Body of pancreas (tissue), 4 donors: ENCODE measurements around the gene WT1. TPM values are rescaled to one million over a fixed set of nuclear protein-coding genes. Genes with fewer than 3 reads are reported as not detected.

Experiments
- ATAC-seq: fragments of 150-250 bp; one replicate; pipeline ENCODE4 v1.9.1; 2016
- DNase-seq, 4 donors: peaks; one replicate each; pipeline ENCODE4 v3.0.0-alpha.2; 2019
- H3K27ac ChIP-seq, 4 donors: fragments of 200-600 bp; sonication (generic); 1 replicate in 3 of 4; 2 replicates in 1 of 4; pipeline versions ENCODE4 v1.5.1 to v1.6.1; 2016 to 2019; ENCODE audit warnings: mild to moderate bottlenecking in 1 of 4, mixed read lengths in 1 of 4, moderate library complexity in 1 of 4
- H3K27me3 ChIP-seq, 2 donors: fragments of 200-600 bp; sonication (generic); one replicate each; pipeline ENCODE4 v1.6.0; 2016; ENCODE audit warnings: mild to moderate bottlenecking in 1 of 2
- H3K36me3 ChIP-seq, 2 donors: fragments of 200-600 bp; sonication (generic); replicated peaks in 1 of 2; 2 replicates each; pipeline ENCODE4 v1.5.1; 2016; ENCODE audit warnings: low read depth in 2 of 2; ENCODE audit not compliant: insufficient read depth in 1 of 2
- H3K4me1 ChIP-seq: fragments of 200-600 bp; sonication (generic); one replicate; pipeline ENCODE4 v1.6.0; 2016
- H3K4me3 ChIP-seq, 2 donors: fragments of 200-600 bp; sonication (generic); 1 replicate in 1 of 2; 2 replicates in 1 of 2; pipeline ENCODE4 v1.5.1; 2016 to 2019
- H3K9me3 ChIP-seq, 3 donors: fragments of 200-600 bp; sonication (generic); 1 replicate in 2 of 3; 2 replicates in 1 of 3; pipeline ENCODE4 v1.5.1; 2016
- CTCF ChIP-seq, 7 experiments: fragments of 450-650 bp in 4 of 7; fragments of 200-600 bp in 3 of 7; sonication (generic) in 3 of 7; IDR thresholded peaks; one replicate each; pipeline ENCODE4 v1.5.1; 2016 to 2019; ENCODE audit warnings: antibody characterized with exemption in 7 of 7
- POLR2A ChIP-seq, 3 donors: fragments of 450-650 bp; IDR thresholded peaks; one replicate each; pipeline ENCODE4 v1.6.1; 2016; ENCODE audit warnings: antibody characterized with exemption in 3 of 3, mild to moderate bottlenecking in 2 of 3
- WGBS, 2 donors: methylation state at CpG; one replicate each; pipeline ENCODE4 v1.1.5; 2017; 5-methylcytosine and 5-hydroxymethylcytosine counted together
- intact Hi-C: fragments of 100-400 bp; cut with DNase I; formaldehyde crosslinking; loops from one replicate; pipeline ENCODE4 v1.15.1; 2023
- total RNA-seq, 2 donors: library from RNA; depleted of rRNA; stranded (reverse); fragments of >200 nt; gene quantifications; one replicate each; pipeline ENCODE4 v1.1.0, GENCODE V29; 2016

WT1 gene
- total RNA-seq, 2 donors from 2014 or later, result 0.99 to 1.0 TPM

GRCh38 chr11:32429477-32429876 is 5.9 kb downstream of the WT1 start:
- intact Hi-C loops, result no loop called here
- no peaks in the 10 kb centered on the region for H3K36me3 ChIP-seq
- H3K4me1 ChIP-seq, result peaks cover 36% of the 10 kb centered on the region
- H3K4me3 ChIP-seq, result no peak overlapping the region
- ATAC-seq (no peak), DNase-seq (no peak)
- H3K27ac ChIP-seq, result no peak overlapping the region
- peaks cover 0 to 42% of the 10 kb centered on the region in 2 donors for H3K27me3 ChIP-seq
- TF ChIP-seq CTCF (IDR thresholded peaks at IDR 0.05) (no peak), POLR2A (IDR thresholded peaks at IDR 0.05) (no peak)
- H3K9me3 ChIP-seq, result no peaks in the 10 kb centered on the region
- 34 to 56% methylated on average over 5 of the region's 5 CpGs for WGBS, 2 donors

DNA sequence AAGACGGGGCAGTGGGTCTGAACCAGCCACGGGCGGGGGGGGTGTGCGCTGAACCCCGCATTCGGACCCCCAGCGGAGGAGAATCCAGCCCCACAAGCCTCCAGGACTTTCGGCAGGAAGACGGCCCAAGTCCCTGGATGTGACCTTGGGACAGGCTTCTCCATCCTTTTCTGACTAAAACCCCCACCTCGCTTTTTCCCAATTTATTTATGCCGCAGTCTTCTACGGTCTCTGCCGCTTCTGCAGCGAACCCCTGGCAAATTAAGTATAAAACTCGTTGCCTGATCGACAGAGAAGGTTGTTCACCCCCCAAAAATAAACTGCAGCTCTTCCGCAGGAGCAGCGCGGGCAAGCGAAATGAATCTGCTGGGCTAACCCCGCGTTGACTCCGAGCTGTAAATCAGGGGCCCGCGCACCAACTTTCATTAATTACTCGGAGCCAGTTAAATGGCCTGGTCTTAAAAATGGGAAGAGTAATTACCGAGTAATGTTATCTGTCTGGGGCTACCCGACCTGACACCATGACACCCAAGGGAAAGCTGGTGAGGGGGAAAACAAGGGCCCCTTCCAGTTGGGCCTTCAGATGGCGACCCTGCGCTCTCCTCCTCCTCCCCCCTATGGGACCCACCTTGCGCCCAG is 6.6 kb downstream of the WT1 start:
- 4 to 11% methylated on average over 24 to 31 of the region's 31 CpGs for WGBS, 2 donors
- Histone ChIP-seq H3K9me3 (no peaks in the 10 kb centered on the region), H3K27ac (no peak overlapping the region), H3K27me3 (peaks cover 0 to 35% of the 10 kb centered on the region in 2 donors), H3K4me1 (peaks cover 29% of the 10 kb centered on the region), H3K36me3 (no peaks in the 10 kb centered on the region), H3K4me3 (no peak overlapping the region)
- TF ChIP-seq POLR2A (IDR thresholded peaks at IDR 0.05), result no peak
- TF ChIP-seq CTCF (IDR thresholded peaks at IDR 0.05), result no peak
- intact Hi-C loops, result no loop called here
- DNase-seq (no peak), ATAC-seq (no peak)

DNA sequence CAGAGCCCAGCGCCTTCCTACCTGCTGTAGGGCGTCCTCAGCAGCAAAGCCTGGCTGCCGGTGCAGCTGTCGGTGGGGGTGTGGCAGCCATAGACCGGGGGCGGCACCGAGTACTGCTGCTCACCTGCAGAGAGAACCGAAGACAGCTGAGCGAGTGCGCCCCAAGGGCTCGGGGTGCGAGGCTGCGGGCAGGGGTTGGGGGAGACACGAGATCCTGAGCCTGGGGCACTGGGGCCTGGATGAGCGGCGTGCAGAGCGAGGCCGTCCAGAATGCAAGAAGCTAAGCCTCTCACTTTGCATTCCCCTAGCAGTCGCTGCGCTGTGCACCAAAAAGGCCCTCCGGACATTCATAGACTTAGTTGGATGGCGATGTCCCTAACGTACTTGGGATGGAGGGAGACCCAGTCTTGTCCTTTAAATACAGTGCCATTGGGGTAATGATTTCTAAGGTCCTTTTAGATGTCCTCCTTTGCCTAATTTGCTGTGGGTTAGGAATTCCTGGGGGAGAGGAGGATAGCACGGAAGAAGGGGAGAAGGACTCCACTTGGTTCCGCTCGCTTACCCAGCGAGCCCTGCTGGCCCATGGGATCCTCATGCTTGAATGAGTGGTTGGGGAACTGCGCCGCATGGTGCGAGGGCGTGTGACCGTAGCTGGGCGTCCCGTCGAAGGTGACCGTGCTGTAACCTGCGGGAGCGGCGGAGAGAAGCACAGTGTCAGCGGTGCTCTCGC is 7.2 kb downstream of the WT1 start:
- DNase-seq (no peak), ATAC-seq (no peak)
- no peaks in the 10 kb centered on the region for H3K9me3 ChIP-seq
- H3K36me3 ChIP-seq, result no peaks in the 10 kb centered on the region
- no peak overlapping the region for H3K27ac ChIP-seq
- H3K4me3 ChIP-seq, result no peak overlapping the region
- peaks cover 22% of the 10 kb centered on the region for H3K4me1 ChIP-seq
- 8 to 15% methylated on average over 18 to 41 of the region's 41 CpGs for WGBS, 2 donors
- TF ChIP-seq POLR2A (IDR thresholded peaks at IDR 0.05), result no peak
- TF ChIP-seq CTCF (IDR thresholded peaks at IDR 0.05), result no peak
- intact Hi-C loops, result no loop called here
- H3K27me3 ChIP-seq, result peaks cover 0 to 30% of the 10 kb centered on the region in 2 donors

DNA sequence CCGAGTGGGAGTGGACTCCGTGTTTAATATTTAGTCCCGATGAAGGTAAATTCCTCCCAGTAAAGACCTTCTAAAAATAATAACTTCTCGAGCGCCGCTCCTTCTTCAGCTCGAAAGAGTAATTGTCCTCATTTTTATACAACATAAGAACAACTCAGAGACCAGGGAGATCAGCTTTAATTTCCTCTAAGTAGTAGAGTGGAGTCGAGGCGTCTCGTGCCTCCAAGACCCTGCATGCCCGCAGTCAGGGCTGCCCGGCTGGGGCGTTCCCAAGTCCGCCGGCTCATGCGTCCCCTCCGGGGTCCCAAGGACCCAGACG is 7.8 kb downstream of the WT1 start:
- Histone ChIP-seq H3K27ac (no peak overlapping the region), H3K36me3 (no peaks in the 10 kb centered on the region), H3K4me3 (no peak overlapping the region), H3K27me3 (peaks cover 0 to 29% of the 10 kb centered on the region in 2 donors), H3K9me3 (no peaks in the 10 kb centered on the region), H3K4me1 (peaks cover 19% of the 10 kb centered on the region)
- ATAC-seq (no peak), DNase-seq (no peak)
- TF ChIP-seq CTCF (IDR thresholded peaks at IDR 0.05) (no peak), POLR2A (IDR thresholded peaks at IDR 0.05) (no peak)
- intact Hi-C loops, result no loop called here
- 7% methylated on average over 18 of the region's 18 CpGs for WGBS, 2 donors
